H9 (cell line): ENCODE results near the gene TOMM70. TPM values are rescaled to one million over a fixed set of nuclear protein-coding genes. Genes with fewer than 3 reads are reported as not detected.

Source experiments
- DNase-seq: peaks from one replicate; pipeline ENCODE4 v3.0.0-alpha.2; 2017
- H2AFZ ChIP-seq: one replicate; pipeline ENCODE4 v1.6.1; 2013; ENCODE audit warnings: mild to moderate bottlenecking, low read length, control low read depth, moderate library complexity
- H2AK5ac ChIP-seq: 2 replicates; pipeline ENCODE4 v1.6.1; 2013; ENCODE audit warnings: low read length, control low read depth, mixed read lengths; ENCODE audit not compliant: insufficient read length
- H2BK120ac ChIP-seq: one replicate; pipeline ENCODE4 v1.6.1; 2013; ENCODE audit warnings: low read depth, mild to moderate bottlenecking, low read length, control low read depth, inconsistent platforms; ENCODE audit not compliant: poor library complexity, severe bottlenecking
- H2BK12ac ChIP-seq: 2 replicates; pipeline ENCODE4 v1.6.1; 2013; ENCODE audit warnings: low read length, control low read depth, mixed read lengths, low read depth; ENCODE audit not compliant: insufficient read length
- H2BK15ac ChIP-seq: 2 replicates; pipeline ENCODE4 v1.6.1; 2013; ENCODE audit warnings: low read depth, low read length, control low read depth
- H2BK20ac ChIP-seq: one replicate; pipeline ENCODE4 v1.6.1; 2013; ENCODE audit warnings: low read depth, mild to moderate bottlenecking, low read length, control low read depth, inconsistent platforms; ENCODE audit not compliant: poor library complexity, severe bottlenecking
- H2BK5ac ChIP-seq: 2 replicates; pipeline ENCODE4 v1.6.1; 2013; ENCODE audit warnings: low read length, control low read depth, mixed read lengths; ENCODE audit not compliant: insufficient read length
- H3K14ac ChIP-seq: 2 replicates; pipeline ENCODE4 v1.6.1; 2013; ENCODE audit warnings: low read length, control low read depth; ENCODE audit not compliant: insufficient read depth
- H3K18ac ChIP-seq: 2 replicates; pipeline ENCODE4 v1.6.1; 2013; ENCODE audit warnings: low read depth, mild to moderate bottlenecking, mixed read lengths, low read length, control low read depth; ENCODE audit not compliant: insufficient read length
- H3K23ac ChIP-seq: 2 replicates; pipeline ENCODE4 v1.6.1; 2013; ENCODE audit warnings: low read length, control low read depth, mixed read lengths, low read depth; ENCODE audit not compliant: insufficient read length
- H3K23me2 ChIP-seq: 2 replicates; pipeline ENCODE4 v1.6.1; 2013; ENCODE audit warnings: low read depth, mild to moderate bottlenecking, mixed read lengths, low read length, control low read depth; ENCODE audit not compliant: insufficient read length, poor library complexity, severe bottlenecking
- H3K27ac ChIP-seq: 2 replicates; pipeline ENCODE4 v1.5.1; 2013; ENCODE audit warnings: low read length, control low read depth, mixed read lengths, low read depth; ENCODE audit not compliant: insufficient read length
- H3K27me3 ChIP-seq: 2 replicates; pipeline ENCODE4 v1.6.1; 2013; ENCODE audit warnings: low read length, control low read depth, inconsistent platforms; ENCODE audit not compliant: insufficient read depth
- H3K4ac ChIP-seq: 2 replicates; pipeline ENCODE4 v1.6.1; 2013; ENCODE audit warnings: low read depth, mild to moderate bottlenecking, control low read depth, inconsistent platforms, low read length, moderate library complexity
- H3K4me1 ChIP-seq: 2 replicates; pipeline ENCODE4 v1.6.1; 2013; ENCODE audit warnings: low read length, control low read depth, inconsistent platforms; ENCODE audit not compliant: insufficient read depth
- H3K4me2 ChIP-seq: 2 replicates; pipeline ENCODE4 v1.6.1; 2013; ENCODE audit warnings: low read length, control low read depth, mixed read lengths; ENCODE audit not compliant: insufficient read length, insufficient read depth
- H3K56ac ChIP-seq: 2 replicates; pipeline ENCODE4 v1.6.1; 2013; ENCODE audit warnings: low read depth, mild to moderate bottlenecking, mixed read lengths, low read length, control low read depth; ENCODE audit not compliant: insufficient read length
- H3K79me1 ChIP-seq: 2 replicates; pipeline ENCODE4 v1.6.1; 2013; ENCODE audit warnings: low read depth, mild to moderate bottlenecking, moderate library complexity, low read length, control low read depth, inconsistent platforms; ENCODE audit not compliant: insufficient read depth, poor library complexity, severe bottlenecking
- H3K79me2 ChIP-seq: 2 replicates; pipeline ENCODE4 v1.6.1; 2013; ENCODE audit warnings: low read length, control low read depth, inconsistent platforms; ENCODE audit not compliant: insufficient read depth
- H3K9ac ChIP-seq: 2 replicates; pipeline ENCODE4 v1.6.1; 2013; ENCODE audit warnings: low read length, control low read depth, mixed read lengths; ENCODE audit not compliant: insufficient read length; ENCODE audit errors: extremely low read depth
- H3K9me3 ChIP-seq: one replicate; pipeline ENCODE4 v1.6.1; 2013; ENCODE audit warnings: low read depth, low read length, inconsistent platforms; ENCODE audit not compliant: control insufficient read depth
- H3T11ph ChIP-seq: one replicate; pipeline ENCODE4 v1.6.1; 2013; ENCODE audit warnings: mild to moderate bottlenecking, low read length, control low read depth, inconsistent platforms
- H4K20me1 ChIP-seq: one replicate; pipeline ENCODE4 v1.6.1; 2013; ENCODE audit not compliant: control insufficient read depth, insufficient read length, insufficient read depth
- H4K5ac ChIP-seq: 2 replicates; pipeline ENCODE4 v1.6.1; 2013; ENCODE audit warnings: low read depth, mild to moderate bottlenecking, mixed read lengths, low read length, control low read depth; ENCODE audit not compliant: insufficient read length
- H4K8ac ChIP-seq: replicated peaks from 2 replicates; pipeline ENCODE4 v1.6.1; 2013; ENCODE audit warnings: low read length, control low read depth, mixed read lengths, low read depth; ENCODE audit not compliant: insufficient read length
- H4K91ac ChIP-seq: 2 replicates; pipeline ENCODE4 v1.6.1; 2013; ENCODE audit warnings: low read depth, mild to moderate bottlenecking, moderate library complexity, mixed read lengths, low read length, control low read depth; ENCODE audit not compliant: insufficient read length
- H3K27ac Mint-ChIP-seq, 3 experiments: 2 replicates in 2 of 3; 3 replicates in 1 of 3; pipeline ENCODE4 v1.8.0; 2020 to 2021; ENCODE audit warnings: mixed read lengths in 3 of 3, mild to moderate bottlenecking in 1 of 3, moderate library complexity in 1 of 3
- H3K27me3 Mint-ChIP-seq: 2 replicates; pipeline ENCODE4 v1.8.0; 2021; ENCODE audit warnings: low read depth, mild to moderate bottlenecking, moderate library complexity, mixed read lengths
- H3K36me3 Mint-ChIP-seq, 3 experiments: 2 replicates in 2 of 3; 3 replicates in 1 of 3; pipeline ENCODE4 v1.8.0; 2020 to 2021; ENCODE audit warnings: low read depth in 3 of 3, mixed read lengths in 3 of 3; ENCODE audit not compliant: insufficient read depth in 1 of 3
- H3K4me1 Mint-ChIP-seq, 2 experiments: 2 replicates each; pipeline ENCODE4 v1.8.0; 2020; ENCODE audit warnings: mixed read lengths in 2 of 2
- H3K4me3 Mint-ChIP-seq, 2 experiments: 2 replicates in 1 of 2; 3 replicates in 1 of 2; pipeline ENCODE4 v1.8.0; 2020 to 2021; ENCODE audit warnings: mild to moderate bottlenecking in 2 of 2, mixed read lengths in 2 of 2, moderate library complexity in 1 of 2
- H3K9me3 Mint-ChIP-seq, 2 experiments: 2 replicates in 1 of 2; 3 replicates in 1 of 2; pipeline ENCODE4 v1.8.0; 2020; ENCODE audit warnings: mild to moderate bottlenecking in 2 of 2, mixed read lengths in 2 of 2, moderate library complexity in 1 of 2
- CTCF ChIP-seq: fragments of 200-600 bp; sonication (generic); conservative IDR thresholded peaks from 3 replicates; pipeline ENCODE4 v1.8.0; 2021; ENCODE audit warnings: antibody characterized with exemption, mild to moderate bottlenecking
- WGBS: extraction: QIAGEN DNeasy Blood & Tissue Kit; methylation state at CpG from one replicate; pipeline ENCODE4 v1.1.7; 2013; ENCODE audit warnings: missing lambda C conversion rate, low lambda C conversion rate, mixed read lengths; ENCODE audit not compliant: insufficient read length; ENCODE audit errors: extremely low coverage; 5-methylcytosine and 5-hydroxymethylcytosine counted together
- total RNA-seq: library from RNA; stranded (reverse); gene quantifications from 2 replicates; pipeline ENCODE4 v1.2.1, GENCODE V29; 2021

Gene TOMM70
- total RNA-seq, 1 experiment from 2014 or later = 53.0 TPM

GRCh38 chr3:100330651-100331050, 70.2 kb downstream of the TOMM70 start:
- Histone ChIP-seq H4K91ac (no peak overlapping the region), H3K14ac (no peak overlapping the region), H3K4me2 (no peak overlapping the region), H4K5ac (no peak overlapping the region), H3K23ac (no peak overlapping the region), H3K79me2 (no peaks in the 10 kb centered on the region), H2BK20ac (no peak overlapping the region), H3K79me1 (no peaks in the 10 kb centered on the region), H2BK12ac (no peak overlapping the region), H3K56ac (no peak overlapping the region), H3K4me1 (no peaks in the 10 kb centered on the region), H3K18ac (no peak overlapping the region), H2BK120ac (no peak overlapping the region), H4K8ac (no peak overlapping the region), H2BK15ac (no peak overlapping the region), H3K9me3 (no peaks in the 10 kb centered on the region), H3K9ac (no peak overlapping the region), H3K27me3 (no peaks in the 10 kb centered on the region), H2AK5ac (no peak overlapping the region), H3K4ac (no peak overlapping the region), H3T11ph (no peak overlapping the region), H2AFZ (no peak overlapping the region), H3K27ac (no peak overlapping the region), H4K20me1 (no peaks in the 10 kb centered on the region), H3K23me2 (peaks cover 5% of the 10 kb centered on the region), H2BK5ac (no peak overlapping the region)
- Mint-ChIP-seq H3K9me3 (peaks cover 9 to 14% of the 10 kb centered on the region in 2 experiments), H3K36me3 (peaks cover 8 to 21% (median 15%) of the 10 kb centered on the region in 3 experiments; a peak in 6 of 7 replicates), H3K4me1 (peaks cover 7 to 11% of the 10 kb centered on the region in 2 experiments), H3K27me3 (peaks cover 11% of the 10 kb centered on the region), H3K27ac (no peak overlapping the region), H3K4me3 (no peak overlapping the region)
- DNase-seq = no peak
- TF ChIP-seq CTCF = no peak
- WGBS = no CpG with 5 or more reads among the region's 5 CpGs
